ENCODE data around the gene C1orf159. TPM values are rescaled to one million over a fixed set of nuclear protein-coding genes. Genes with fewer than 3 reads are reported as not detected.

Gene C1orf159
- total RNA-seq, 1 experiment from 2014 or later = 10.0 TPM

DNA sequence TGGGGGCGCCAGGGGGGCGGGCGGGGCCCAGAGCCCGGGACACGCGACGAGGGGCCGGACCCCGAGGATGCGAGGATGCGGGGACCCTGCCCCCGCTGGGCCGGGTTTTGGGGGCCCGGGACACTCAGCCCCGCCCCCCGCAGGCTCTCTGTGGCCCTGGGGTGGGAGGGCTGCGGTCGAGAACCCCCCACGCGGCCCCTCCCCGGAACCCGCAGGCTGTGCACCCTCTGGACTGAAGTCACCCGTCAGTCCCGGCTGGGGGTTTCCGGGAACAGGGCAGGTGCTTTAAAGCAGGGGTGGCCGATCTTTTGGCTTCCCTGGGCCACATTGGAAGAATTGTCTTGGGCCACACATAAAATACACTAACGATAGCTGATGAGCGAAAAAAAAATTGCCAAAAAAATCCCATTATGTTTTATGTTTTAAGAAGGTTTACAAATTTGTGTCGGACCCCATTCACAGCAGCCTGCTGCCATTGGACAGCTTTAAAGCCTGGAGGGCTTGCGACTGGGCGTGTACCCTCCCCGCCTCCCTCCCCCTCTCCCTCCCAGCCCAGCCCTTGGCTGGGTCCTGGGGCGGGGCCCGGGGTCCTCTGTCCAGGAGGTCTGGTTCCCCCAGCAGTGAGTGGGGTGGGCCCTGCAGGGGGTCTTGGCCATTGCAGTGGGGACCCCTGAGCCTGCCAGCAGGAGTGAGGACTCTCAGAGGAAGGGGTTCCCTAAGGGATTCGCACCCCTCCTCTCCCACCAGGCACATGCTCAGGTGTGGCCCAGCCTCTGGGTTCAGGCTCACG lies 21.6 kb upstream of the C1orf159 start:
- in situ Hi-C loops (cut with HindIII; ENCODE audit: low pct_unique_long_range_greater_than_20kb, low sequenced_read_pairs) = no loop called here
- no peak for DNase-seq (ENCODE audit: low read depth, low spot score)

DNA sequence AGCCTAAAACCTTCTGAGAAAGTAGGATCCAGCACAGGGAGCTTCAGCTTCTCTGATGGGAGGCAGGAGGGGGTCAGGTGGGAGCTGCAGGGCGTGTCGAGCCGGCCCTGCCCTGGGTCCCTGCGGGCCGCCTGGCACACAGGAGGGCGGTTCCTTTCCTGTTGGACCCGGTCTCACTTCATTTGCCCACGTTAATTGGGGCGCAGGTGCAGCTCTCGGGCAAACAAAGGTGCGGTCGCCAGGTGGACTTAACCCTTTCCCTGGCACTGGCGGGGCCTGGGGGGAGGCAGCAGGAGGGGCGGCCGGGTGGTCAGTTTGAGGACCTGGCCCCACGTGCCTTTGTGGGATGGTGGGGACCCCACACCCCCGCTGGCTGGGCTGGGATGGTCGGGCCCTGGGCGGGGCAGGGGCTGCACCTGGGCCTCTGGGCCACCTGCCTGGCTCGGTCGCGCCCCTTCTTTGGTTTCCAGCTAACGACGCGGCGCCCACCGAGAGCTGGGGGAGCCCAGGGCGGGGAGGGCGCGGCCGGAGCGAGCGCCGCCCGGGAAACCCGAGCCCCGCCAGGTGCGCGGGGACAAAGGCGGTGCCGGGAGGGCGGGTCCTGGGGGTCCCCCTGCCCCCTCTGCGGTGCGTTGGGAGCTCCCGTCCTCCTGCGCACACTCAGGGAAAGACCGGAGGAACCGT lies 20.8 kb upstream of the C1orf159 start:
- no peak for DNase-seq (ENCODE audit: low read depth, low spot score)
- in situ Hi-C loops (cut with HindIII; ENCODE audit: low pct_unique_long_range_greater_than_20kb, low sequenced_read_pairs) = no loop called here

DNA sequence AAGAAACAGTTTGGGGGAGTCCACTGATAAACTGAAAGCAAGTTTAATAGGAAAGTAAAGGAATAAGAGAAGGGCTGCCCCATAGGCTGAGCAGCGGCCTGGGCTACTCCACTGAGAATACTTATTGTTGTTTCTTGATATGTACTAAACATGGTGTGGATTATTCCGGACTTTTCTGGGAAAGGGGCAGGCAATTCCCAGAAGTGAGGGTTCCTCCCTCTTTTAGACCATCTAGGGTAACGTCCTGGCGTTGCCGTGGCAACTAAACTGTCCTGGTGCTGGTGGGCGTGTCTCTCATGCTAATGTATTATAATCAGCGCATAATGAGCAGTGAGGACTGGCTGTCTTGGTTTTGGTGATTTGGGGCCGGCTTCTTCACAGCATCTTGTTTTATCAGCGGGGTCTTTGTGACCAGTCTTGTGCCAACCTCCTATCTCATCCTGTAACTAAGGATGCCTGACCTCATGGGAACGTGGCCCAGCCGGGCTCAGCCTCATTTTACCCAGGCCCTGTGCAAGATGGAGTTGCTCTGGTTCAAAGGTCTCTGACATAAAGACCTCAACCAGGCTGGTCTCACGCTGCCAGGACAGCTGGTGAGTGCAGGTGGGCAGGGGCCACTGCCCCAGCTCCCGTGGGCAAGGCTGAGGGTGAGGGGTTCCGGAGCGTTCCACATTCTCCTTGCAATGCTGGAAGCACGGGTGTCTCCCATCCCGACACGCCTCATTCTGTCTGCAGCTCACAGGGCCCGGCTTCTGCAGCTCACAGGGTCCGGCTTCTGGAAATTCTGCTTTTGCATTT lies 19.6 kb upstream of the C1orf159 start:
- no peak for DNase-seq (ENCODE audit: low read depth, low spot score)
- in situ Hi-C loops (cut with HindIII; ENCODE audit: low pct_unique_long_range_greater_than_20kb, low sequenced_read_pairs) = no loop called here

DNA sequence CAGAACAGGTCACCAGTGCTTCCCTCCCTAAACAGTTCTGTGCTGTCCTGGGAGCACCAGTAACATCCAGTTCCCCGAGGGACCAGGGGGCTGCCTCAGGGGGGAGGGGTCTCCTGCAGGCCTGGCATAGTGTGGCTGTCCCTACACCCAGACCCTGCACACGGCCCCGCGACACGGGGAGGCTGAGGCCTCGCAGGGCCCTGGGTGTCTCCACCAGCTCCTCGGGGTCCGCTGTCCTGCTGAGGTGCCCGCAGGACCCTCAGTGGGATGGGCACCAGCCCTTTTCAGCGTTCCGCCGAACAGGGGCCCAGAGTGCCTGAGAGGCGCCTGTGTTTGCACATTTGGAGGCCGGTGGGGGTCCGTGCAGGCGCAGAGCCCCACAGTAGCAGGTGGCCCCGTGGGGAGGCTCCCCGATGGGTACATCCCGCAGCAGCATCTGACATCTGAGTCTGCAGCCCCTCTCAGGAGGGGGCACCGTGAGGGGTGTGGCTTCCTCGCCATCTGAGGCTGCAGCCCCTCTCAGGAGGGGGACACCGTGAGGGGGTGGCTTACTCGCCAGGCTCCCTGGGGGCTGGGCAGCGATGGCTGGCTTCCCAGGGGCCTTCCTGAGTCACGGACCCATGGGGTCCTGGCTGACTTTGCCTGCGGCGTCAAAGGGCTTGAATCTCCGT lies 18.5 kb upstream of the C1orf159 start:
- in situ Hi-C loops (cut with HindIII; ENCODE audit: low pct_unique_long_range_greater_than_20kb, low sequenced_read_pairs) = no loop called here
- no peak for DNase-seq (ENCODE audit: low read depth, low spot score)

DNA sequence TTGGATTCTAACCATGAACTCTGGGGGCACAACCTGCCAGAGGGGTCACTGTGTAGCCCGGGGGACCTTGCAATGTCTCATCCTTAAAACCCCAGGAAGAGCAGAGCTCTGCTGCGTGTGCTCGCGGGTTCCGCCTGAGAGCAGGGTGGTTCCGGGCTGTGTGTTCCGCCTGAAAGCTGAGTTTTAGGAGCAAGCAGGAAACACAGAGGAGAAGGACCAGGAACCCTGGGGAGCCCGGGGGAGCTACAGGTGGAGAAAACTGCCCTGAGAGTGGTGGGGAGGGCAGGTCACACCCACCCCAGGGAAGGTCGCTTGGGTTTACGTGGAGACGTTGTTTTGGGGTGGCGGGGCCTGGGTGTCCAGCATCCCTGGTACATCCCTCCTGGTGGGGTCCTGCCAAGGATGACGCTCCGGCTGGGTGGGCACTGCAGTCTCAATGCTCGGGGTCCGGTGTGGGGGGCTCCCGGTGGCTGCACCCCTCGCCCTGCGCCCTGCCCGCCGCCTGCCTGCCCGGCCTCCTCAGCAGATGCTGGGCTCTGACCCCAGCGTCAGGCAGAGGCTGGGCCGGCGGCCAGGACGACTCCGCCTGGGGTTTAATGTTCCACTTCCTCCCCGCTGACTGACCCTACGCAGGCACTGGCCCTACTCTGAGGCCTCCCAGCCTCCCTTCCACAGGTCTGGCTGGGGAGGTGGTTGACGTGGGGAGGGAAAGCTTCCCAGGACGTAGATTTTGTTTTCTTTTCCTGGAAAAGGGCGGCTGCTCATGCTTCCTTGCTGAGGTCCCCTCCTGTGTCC lies 17.3 kb upstream of the C1orf159 start:
- no peak for DNase-seq (ENCODE audit: low read depth, low spot score)
- in situ Hi-C loops (cut with HindIII; ENCODE audit: low pct_unique_long_range_greater_than_20kb, low sequenced_read_pairs) = no loop called here

- in situ Hi-C loops (cut with HindIII; ENCODE audit: low pct_unique_long_range_greater_than_20kb, low sequenced_read_pairs) = no loop called here
Observed at GRCh38 chr1:1132042-1132950, 16.4 kb upstream of the C1orf159 start.

DNA sequence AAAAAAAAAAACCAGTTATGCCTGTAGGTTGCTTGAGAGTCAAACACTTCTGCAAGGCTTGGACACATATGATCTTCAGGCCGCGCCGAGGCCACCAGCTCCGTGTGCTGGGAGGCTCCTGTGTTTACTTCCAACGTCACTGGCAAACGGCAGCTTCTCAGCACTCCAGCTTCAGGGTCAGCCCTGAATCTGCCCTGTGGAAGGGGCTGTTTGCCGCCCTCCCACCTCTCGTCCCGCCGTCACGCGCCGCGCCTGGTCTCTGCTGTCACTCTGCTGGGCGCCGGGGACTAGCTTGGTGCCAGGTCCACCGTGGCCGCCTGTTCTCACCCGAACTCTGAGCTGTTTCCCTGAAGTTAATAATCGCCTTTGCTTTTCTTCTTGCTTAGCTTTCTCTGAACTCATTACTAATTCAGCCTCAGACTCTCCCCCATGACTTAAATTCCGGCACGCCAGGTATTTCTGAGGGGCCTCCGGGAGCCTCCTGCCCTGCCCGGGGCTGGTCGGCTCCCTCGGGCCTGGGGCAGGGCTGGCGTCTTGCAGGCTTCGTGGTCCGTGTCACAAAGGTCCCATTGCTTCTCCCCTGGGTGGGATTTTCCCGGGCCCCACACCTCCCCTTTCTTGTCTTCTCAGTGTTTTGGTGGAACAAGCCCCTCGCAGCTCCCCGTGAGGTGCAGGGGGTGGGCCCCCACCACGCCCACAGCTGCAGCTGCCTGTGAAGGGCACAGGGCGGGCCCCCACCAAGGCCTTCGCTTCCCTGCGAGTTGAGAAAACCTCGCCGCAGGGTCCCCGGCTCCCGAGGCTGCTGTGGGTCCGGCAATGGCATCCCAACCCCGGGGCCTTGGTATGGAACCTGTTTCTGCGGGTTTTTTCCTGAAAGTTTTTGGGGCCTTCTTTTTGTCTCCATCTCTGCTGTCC lies 14.6 kb upstream of the C1orf159 start:
- DNase-seq (ENCODE audit: low read depth, low spot score) = no peak
- in situ Hi-C loops (cut with HindIII; ENCODE audit: low pct_unique_long_range_greater_than_20kb, low sequenced_read_pairs) = no loop called here

More at GRCh38 chr1:1132042-1132950, 16.4 kb upstream of the C1orf159 start:
- DNase-seq (ENCODE audit: low read depth, low spot score) = no peak

- in situ Hi-C loops (cut with HindIII; ENCODE audit: low pct_unique_long_range_greater_than_20kb, low sequenced_read_pairs) = no loop called here
Observed at GRCh38 chr1:1129381-1129821, 13.5 kb upstream of the C1orf159 start.

DNA sequence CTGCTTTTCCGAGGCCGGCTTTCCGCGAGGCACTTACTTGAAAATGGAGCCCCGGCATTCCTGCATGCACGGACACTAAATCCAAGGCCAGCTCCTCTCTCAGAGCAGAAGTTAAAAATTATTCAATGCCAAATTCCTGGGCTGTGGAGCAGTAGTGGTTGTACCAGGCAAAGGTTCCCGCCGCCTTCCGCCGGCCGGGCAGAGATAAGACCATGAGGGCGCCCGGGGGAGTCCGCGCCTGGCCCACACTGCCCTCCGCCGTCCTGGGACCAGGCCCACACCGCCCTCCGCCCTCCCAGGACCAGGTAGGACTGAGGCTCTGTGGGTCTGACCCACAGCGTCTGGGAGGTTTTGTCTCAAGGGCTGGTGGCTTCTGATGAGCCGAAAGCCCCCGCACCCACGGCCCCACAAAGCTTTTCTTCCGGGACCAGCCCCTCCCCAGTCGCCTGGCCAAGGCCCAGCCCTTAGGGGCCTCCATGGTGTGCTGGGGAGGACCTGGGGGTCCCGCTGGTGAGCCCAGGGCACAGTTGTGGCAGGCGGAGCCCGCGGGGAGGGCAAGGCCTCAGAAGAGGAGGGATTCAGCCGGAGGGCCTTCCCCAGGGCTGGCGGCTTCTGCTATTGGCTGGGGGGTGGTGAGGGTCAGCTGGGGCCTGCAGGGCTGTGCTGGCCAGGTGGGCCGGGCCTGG lies 12.7 kb upstream of the C1orf159 start:
- in situ Hi-C loops (cut with HindIII; ENCODE audit: low pct_unique_long_range_greater_than_20kb, low sequenced_read_pairs) = no loop called here

More at GRCh38 chr1:1129381-1129821, 13.5 kb upstream of the C1orf159 start:
- DNase-seq (ENCODE audit: low read depth, low spot score) = no peak

DNA sequence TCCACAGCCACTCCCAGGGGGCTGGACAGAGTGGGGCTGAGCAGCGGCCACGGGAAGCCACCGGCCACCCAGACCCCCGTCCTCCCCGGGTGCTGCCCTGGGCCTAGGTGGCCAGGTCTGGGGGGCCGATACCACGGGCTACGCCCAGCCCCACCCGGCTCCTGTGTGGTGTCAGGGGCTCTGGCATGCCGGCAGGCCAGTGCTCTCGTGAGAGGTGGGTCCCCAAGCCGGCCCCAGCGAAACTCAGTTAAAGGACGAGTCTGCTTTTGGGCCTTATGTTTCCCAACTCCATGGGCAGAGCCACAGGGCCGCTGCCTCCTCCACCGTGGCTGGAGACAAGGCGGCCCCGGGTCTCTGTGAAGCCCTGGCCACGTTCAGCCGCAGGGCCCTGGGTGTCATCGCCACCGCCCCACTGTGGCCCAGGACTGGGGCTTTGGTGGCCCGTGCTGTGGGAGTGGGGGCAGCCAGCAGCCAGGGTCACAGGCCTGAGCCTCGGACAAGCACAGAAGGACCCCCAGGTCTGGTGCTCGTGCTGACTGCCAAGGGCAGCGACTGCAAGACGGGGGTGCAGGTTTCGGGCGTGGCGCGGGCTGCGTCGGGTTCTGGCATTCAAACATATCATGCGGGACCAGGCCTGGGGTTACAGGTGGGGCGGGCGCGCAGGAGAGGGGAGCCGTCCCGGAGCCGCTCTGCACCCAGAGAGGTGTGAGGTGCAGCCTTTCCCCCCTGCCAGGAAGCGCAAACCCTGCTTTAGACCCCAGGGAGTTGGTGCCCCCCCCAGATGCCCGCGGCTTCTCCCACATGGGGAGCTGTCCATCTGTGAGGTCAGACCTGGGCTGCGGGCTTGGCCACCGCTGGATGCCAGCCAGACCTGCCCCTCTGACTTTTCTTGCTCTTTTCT lies 11.9 kb upstream of the C1orf159 start:
- in situ Hi-C loops (cut with HindIII; ENCODE audit: low pct_unique_long_range_greater_than_20kb, low sequenced_read_pairs) = no loop called here
- DNase-seq (ENCODE audit: low read depth, low spot score) = no peak

More for the DNA sequence above, 12.7 kb upstream of the C1orf159 start:
- no peak for DNase-seq (ENCODE audit: low read depth, low spot score)

- no peak for DNase-seq (ENCODE audit: low read depth, low spot score)
- in situ Hi-C loops (cut with HindIII; ENCODE audit: low pct_unique_long_range_greater_than_20kb, low sequenced_read_pairs) = no loop called here
Observed at GRCh38 chr1:1125945-1126344, 10.1 kb upstream of the C1orf159 start.

GRCh38 chr1:1124786-1125642 lies 9.1 kb upstream of the C1orf159 start:
- in situ Hi-C loops (cut with HindIII; ENCODE audit: low pct_unique_long_range_greater_than_20kb, low sequenced_read_pairs) = no loop called here
- DNase-seq (ENCODE audit: low read depth, low spot score) = no peak

GRCh38 chr1:1124508-1124785 lies 8.6 kb upstream of the C1orf159 start:
- DNase-seq (ENCODE audit: low read depth, low spot score) = no peak
- in situ Hi-C loops (cut with HindIII; ENCODE audit: low pct_unique_long_range_greater_than_20kb, low sequenced_read_pairs) = no loop called here
